HG02623 (cell line): Measurements from ENCODE around the gene EDC3.
"Not testable (repeated sequence)": the region's sequence is repeated elsewhere in the genome, so short reads cannot be mapped to it uniquely, and the experiment has no call there.

ENCODE experiments used
- ATAC-seq: cut with Tn5 transposase; IDR thresholded peaks from one replicate; pipeline ENCODE4 v1.9.1; 2021; ENCODE audit warnings: moderate library complexity; ENCODE audit not compliant: unreplicated experiment

Gene EDC3

DNA sequence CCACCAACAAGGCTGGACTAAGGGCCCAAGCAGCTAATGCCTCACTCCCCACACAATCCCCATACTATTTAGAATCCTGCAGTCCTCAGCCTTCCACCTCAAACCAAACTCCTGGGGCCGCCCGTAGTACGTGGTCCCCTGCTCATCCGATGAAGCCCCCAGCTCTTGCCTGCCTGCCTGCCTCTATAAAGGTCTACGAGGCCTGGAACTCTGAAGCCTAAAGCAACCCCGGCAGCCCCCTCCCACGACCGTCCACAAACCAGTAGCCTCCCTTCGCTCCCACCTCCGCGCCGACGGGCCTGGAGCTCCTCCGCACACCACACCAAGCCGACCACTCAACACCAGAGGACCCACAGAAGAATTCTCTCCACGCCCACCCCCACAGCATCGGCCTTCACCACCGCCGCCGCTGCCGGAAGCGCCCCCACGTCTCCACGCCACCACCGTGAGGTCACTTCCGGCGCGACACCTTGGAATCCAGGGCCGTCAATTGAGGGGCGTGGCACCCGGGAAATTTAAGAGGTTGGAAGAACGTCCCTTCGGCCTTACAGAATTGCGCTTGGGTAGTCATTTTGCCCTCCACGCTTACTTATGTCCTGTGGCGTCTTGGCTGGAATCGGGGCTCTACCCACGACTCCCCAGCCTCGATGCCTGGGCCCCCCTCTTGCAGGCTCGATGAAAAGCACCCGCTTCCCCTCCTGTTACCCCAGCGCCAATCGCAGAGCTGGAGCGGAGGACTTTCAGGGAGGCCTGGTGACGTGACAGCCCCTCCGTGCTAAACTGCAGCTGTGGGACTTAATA, at the start of gene EDC3:
TSS of gene EDC3 (minus strand) at position 428 of the 801 bp plus-strand sequence. CDS start 20,900 bp downstream, outside the sequence.
- ATAC-seq, result peak; percentile 73

- no peak for ATAC-seq
Observed at GRCh38 chr15:74742422-74742821, 46.6 kb upstream of the EDC3 start.

DNA sequence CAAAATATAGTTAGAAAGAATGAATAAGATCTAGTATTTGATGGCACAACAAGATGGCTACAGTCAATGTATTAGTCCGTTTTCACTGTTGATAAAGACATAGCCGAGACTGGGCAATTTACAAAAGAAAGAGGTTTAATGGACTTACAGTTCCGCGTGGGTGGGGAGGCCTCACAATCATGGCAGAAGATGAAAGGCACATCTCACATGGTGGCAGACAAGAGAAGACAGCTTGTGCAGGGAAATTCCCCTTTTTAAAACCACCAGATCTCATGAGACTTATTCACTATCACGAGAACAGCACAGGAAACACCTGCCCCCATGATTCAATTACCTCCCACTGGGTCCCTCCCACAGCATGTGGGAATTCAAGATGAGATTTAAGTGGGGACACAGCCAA, 42.4 kb upstream of the EDC3 start:
- not testable (repeated sequence) for ATAC-seq

DNA sequence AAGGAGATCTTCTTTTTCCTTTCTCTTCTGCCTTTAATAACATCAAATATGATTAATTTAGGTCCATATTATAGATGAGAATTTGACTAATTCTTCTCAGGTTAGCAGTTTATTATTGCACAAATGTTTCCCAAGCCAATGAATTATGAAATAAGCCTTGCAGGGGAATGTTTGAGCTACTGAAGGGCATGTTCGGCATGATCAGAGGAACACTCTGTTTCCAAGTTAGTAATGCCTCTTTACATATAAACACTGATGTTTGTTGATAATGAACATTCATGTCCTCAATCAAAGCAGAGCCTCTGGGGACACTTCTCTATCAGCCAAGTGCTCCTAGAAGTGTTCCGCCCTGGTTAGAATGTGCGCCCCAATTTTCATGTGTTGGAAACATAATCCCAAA, 39.5 kb upstream of the EDC3 start:
- no peak for ATAC-seq

GRCh38 chr15:74733269-74733668, 37.4 kb upstream of the EDC3 start:
- ATAC-seq, result no peak

DNA sequence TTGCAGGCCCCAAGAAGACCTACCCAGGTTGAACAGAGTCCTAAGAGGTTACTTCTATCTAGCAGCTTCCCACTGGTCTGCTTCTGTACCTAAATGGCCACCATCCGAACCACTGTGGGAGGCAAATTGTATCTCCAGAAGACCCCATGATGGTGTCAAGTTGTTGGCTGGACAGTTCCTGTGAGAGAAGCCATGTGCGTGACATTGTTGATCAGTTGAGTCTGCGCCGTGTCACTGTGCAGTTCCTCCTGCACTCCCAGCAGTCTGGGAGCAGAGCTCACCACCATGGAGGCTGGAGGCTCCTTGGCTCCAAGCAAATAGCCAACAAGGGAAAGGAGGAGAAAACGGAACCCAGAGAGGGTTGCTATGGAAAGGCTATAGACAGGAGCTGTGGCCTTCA, 37.0 kb upstream of the EDC3 start:
- ATAC-seq, result no peak

- ATAC-seq, result no peak
Observed at GRCh38 chr15:74730619-74731316, 34.9 kb upstream of the EDC3 start.

- ATAC-seq, result not testable (repeated sequence)
Observed at GRCh38 chr15:74729372-74729771, 33.5 kb upstream of the EDC3 start.

GRCh38 chr15:74728699-74729098, 32.9 kb upstream of the EDC3 start:
- ATAC-seq, result not testable (repeated sequence)

- no peak for ATAC-seq
Observed at GRCh38 chr15:74727727-74728126, 31.9 kb upstream of the EDC3 start.

DNA sequence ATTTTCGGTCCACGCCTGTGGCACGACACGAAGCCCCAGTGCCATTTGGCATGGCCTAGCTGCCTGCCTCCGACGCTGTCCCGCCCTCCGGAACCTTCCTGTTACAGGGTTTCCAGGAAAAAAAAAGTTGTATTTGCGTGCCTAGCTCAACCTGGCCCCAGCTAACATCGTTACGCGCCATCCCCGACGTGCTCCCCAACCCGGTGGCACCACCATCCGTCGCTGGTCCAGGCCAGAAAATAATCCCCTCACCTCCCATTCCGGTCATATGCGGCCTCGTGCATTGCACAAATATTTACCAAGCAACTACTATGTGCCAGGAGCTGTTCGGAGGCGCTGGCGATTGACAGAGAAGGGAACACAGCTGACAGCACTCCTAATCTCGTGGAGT, 30.9 kb upstream of the EDC3 start:
- ATAC-seq, result no peak

- no peak for ATAC-seq
Observed at GRCh38 chr15:74725845-74726773, 30.3 kb upstream of the EDC3 start.

DNA sequence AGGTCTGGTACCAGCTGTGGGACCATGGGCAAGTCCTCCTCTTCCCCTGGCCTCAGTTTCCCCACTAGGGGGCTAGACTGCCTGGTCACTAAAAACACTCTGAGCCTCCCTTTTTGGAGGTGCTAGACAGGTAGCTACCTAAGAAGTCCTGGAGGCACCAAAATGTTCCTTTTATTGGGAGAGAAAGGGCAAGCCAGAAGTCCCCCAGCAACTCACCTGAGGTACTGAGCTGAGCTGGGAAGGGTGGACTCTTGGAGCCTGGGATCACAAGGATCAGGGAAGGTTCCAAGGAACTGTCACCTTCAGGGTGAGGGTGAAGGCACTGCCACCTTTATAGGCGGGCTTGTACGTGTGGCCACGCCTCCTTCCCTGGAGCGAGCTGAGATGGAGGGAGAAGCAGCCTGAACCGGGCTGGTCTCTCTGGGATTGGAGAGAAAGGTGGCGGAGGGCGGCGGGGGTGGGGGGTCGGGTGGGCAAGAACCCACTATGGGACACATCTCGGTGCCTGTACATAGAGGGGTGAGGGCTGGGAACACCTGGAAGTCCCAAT, 29.5 kb upstream of the EDC3 start, which contains the start of gene CYP1A1:
TSS of gene CYP1A1 (minus strand) at position 304 of the 550 bp plus-strand sequence. CDS start 2,431 bp downstream, outside the sequence.
- ATAC-seq, result no peak

DNA sequence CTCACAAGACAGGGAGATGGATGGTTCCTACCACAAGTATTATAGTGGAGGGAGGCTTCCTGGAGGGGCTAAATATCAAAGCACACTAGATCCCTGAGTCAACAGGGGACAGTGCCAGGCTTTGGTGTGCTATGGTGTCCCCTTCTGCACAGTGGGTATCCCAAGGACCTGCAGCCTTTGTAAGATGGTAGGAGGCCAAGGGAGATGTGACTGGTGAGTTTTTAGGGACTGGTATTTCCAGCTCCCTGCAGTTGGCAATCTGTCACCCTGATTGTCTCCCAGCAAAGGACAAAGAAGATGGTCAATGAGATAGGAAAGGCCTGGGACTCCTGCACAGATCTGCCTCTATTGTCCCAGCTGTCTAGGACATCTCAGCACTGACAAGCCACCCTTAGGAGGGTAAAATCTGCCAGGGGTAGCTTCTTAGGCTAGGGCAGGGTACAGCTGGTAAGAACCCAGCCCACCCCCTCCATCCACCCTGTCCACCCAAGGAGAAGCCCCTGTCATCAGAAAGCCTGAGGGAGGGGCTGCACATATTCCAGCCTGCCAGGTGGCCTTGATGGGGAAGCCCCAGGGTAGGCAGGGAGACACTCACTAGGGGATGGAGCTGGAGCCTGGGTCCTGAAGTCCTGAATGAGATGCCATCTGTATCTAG, 28.9 kb upstream of the EDC3 start:
- no peak for ATAC-seq

DNA sequence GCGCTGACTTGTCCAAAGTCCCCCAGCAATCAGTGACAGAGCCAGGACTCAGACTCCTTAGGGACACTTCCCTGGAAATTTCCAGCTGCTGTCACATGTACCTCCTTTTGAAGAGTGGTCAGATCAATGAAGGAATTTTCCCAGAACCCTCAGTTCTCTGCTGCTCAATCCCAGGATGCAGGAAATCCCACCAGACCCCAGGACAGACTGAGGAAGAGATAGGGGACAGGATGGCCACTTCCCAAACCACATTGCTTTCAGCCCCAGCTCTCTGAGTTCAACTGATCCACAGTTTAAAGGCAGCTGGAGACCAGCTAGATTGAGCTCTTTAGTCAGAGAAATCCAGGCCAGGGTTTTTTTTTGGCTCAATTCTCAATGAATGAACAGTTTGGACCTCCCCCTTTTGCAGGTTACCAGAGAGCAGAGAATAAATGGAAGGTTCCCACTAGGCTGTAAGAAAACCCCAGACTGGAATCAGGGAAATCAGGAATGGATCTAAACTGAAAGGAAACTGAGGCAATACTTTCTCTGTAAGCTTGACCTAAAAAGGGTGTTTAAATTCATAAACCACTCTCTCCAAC, 28.0 kb upstream of the EDC3 start:
- no peak for ATAC-seq

GRCh38 chr15:74723187-74723586, 27.4 kb upstream of the EDC3 start:
- ATAC-seq, result no peak

DNA sequence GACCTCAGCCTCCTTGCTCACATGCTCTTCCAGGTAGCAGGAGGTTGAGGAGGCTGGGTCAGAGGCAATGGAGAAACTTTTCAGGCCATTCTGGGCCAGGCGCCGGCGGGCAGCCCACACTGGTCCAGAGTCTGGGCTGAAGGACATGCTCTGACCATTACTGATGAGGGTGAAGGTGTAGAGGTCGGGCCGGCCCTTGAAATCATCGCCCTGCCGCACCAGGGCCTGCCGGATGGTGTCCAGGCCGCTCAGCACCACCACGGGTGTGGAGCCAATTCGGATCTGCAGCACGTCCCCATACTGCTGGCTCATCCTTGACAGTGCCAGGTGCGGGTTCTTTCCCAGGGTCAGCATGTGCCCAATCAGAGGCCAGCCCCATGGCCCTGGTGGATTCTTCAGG, 26.8 kb upstream of the EDC3 start:
- no peak for ATAC-seq

GRCh38 chr15:74716651-74717050, 20.8 kb upstream of the EDC3 start:
- no peak for ATAC-seq

GRCh38 chr15:74712311-74712710, 16.5 kb upstream of the EDC3 start:
- no peak for ATAC-seq
